GM21423 (cell line): ENCODE data around the gene DDX6.
"Not testable (repeated sequence)": the region's sequence is repeated elsewhere in the genome, so short reads cannot be mapped to it uniquely, and the experiment has no call there.

Experiments used
- ATAC-seq: cut with Tn5 transposase; IDR thresholded peaks from one replicate; pipeline ENCODE4 v1.9.1; 2021; ENCODE audit warnings: mild to moderate bottlenecking, moderate library complexity; ENCODE audit not compliant: unreplicated experiment

The DDX6 gene

DNA sequence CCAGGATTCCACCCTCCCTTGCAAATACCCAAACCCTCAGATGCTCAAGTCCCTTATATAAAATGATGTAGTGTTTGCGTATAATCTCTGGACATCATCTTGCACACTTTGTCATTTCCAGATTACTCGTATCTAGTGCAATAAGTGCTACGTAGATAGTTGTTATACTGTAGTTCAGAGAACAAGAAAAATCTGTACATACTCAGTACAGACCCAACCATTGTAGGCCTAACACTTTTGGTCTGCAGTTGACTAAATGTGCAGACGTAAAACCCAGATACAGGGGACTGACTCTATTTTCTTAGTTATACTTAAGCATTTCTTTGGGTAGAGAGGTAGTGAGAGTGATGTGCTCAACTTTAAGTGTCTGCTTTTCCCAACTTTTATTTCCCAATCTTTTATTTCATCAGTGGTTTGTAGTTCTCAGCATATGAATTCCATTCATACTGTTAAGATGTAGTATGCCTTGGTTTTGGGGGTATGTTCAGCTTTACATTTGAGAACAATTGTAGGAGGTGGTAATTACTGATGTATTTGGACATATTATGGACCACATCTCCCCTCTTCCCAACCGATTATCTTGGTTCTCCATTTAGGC, 43.9 kb downstream of the DDX6 start:
- no peak for ATAC-seq

GRCh38 chr11:118744046-118744445, 46.9 kb downstream of the DDX6 start:
- ATAC-seq = no peak

- no peak for ATAC-seq
Observed at GRCh38 chr11:118742304-118742703, 48.7 kb downstream of the DDX6 start.

DNA sequence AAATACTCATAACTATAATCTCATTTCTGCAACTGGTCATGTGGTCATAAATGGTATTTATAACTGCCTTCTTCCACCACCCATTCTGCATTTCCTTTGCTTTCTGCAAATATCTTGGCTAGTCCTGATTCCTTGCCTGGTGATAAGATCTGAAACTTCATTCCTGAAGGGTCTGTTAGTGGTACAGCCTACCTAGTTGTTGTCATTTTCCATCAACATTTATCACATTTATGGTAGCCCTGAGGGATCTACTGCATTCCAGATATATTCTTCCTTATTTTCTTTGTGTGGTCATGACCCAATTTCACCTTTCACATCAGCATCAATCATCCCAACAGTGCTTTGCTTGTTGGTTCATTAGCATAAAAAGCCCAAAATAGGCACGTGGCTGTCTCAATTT, 50.1 kb downstream of the DDX6 start:
- no peak for ATAC-seq

DNA sequence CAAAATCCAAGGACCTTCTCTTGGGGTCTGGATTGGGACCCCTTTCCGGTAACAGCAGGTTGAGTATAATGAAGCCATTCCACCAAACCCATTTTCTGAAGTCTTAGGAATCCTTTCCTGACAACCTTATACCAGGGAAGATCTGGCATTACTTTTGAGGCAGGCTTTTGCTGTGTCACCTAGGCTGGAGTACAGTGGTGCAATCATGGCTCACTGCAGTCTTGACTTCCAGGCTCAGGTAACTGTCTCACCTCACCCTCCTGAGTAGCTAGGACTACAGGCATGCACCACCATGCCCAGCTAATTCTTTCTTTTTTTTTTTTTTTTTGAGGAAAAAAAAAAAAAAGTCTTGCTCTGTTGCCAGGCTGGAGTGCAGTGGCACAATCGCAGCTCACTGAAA, 55.8 kb downstream of the DDX6 start:
- ATAC-seq = no peak

- no peak for ATAC-seq
Observed at GRCh38 chr11:118734031-118734430, 56.9 kb downstream of the DDX6 start.

GRCh38 chr11:118729753-118730152, 61.2 kb downstream of the DDX6 start:
- not testable (repeated sequence) for ATAC-seq

- not testable (repeated sequence) for ATAC-seq
Observed at GRCh38 chr11:118728112-118728511, 62.9 kb downstream of the DDX6 start.

DNA sequence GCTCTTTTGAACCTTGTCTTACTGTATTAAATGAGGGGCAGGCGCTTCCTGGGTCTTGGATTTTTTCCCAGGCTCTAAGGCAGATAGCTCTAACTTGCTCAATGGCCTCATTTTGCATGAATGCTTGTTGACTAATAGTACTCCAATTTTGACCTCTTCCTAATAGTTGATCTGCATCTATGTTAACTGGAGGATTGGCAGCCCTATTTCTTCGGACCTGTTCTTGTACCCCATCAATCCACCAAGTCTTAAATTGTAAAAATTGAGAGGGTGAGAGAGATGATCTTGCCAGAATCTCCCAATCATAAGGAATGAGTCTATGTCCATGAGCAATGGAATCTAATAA, 63.3 kb downstream of the DDX6 start:
- ATAC-seq = not testable (repeated sequence)

GRCh38 chr11:118727001-118727720, 63.8 kb downstream of the DDX6 start:
- ATAC-seq = not testable (repeated sequence)

DNA sequence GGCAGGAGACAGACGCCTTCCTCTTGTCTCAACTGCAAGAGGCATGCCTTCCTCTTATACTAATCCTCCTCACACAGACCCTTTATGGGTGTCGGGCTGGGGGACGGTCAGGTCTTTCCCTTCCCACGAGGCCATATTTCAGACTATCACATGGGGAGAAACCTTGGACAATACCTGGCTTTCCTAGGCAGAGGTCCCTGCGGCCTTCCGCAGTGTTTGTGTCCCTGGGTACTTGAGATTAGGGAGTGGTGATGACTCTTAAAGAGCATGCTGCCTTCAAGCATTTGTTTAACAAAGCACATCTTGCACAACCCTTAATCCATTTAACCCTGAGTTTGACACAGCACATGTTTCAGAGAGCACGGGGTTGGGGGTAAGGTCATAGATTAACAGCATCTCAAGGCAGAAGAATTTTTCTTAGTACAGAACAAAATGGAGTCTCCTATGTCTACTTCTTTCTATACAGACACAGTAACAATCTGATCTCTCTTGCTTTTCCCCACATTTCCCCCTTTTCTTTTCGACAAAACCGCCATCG, 69.4 kb downstream of the DDX6 start:
- not testable (repeated sequence) for ATAC-seq

- not testable (repeated sequence) for ATAC-seq
Observed at GRCh38 chr11:118720740-118721139, 70.2 kb downstream of the DDX6 start.

GRCh38 chr11:118720078-118720477, 70.9 kb downstream of the DDX6 start:
- not testable (repeated sequence) for ATAC-seq

DNA sequence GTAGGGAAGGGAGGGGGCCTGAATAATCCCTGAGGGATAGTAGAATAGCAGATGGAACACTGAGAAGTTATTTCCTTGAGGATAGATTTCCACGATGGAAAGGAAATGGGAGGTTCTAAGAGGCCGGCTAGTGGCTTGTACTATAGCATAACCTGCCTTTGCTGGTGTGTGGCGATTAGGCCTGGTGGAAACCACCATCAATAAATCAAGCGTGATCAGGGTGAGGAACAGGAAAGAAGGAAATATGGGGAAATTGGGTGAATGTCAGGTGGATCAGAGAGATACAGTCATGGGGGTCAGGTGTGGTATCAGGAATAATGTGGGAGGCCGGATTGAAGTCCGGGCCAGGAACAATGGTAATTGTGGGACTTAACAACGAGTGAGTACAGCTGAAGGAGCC, 72.4 kb downstream of the DDX6 start:
- ATAC-seq = not testable (repeated sequence)

DNA sequence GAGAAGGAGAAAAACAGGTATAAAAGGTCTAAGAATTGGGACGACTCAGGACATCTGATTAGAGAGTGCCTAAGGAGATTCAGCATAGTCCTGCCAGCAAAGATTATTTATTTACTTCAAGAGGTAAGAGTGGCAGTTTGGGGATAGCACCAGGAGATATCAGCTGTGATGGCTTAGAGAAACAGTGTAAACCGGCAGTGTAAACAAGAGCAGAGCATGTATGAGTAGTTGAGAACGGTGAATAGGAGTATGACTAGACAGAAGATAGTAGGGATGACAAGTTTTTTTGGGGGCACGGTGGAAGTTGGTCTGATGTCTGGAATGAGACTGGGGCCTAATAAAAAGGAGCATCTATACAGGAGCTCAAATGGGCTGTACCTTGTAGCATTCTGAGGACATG, 73.2 kb downstream of the DDX6 start:
- not testable (repeated sequence) for ATAC-seq

DNA sequence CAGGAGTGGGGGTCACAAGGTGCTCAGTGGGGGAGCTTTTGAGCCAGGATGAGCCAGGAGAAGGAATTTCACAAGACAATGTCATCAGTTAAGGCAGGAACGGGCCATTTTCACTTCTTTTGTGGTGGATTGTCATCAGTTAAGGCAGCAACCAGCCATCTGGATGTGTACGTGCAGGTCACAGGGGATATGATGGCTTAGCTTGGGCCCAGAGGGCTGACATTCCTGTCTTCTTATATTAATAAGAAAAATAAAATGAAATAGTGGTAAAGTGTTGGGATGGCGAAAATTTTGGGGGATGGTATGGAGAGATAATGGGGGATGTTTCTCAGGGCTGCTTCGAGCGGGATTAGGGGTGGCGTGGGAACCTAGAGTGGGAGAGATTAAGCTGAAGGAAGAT, 73.7 kb downstream of the DDX6 start:
- not testable (repeated sequence) for ATAC-seq

- no peak for ATAC-seq
Observed at GRCh38 chr11:118715837-118716260, 75.1 kb downstream of the DDX6 start.

GRCh38 chr11:118715245-118715831, 75.6 kb downstream of the DDX6 start:
- ATAC-seq = no peak

DNA sequence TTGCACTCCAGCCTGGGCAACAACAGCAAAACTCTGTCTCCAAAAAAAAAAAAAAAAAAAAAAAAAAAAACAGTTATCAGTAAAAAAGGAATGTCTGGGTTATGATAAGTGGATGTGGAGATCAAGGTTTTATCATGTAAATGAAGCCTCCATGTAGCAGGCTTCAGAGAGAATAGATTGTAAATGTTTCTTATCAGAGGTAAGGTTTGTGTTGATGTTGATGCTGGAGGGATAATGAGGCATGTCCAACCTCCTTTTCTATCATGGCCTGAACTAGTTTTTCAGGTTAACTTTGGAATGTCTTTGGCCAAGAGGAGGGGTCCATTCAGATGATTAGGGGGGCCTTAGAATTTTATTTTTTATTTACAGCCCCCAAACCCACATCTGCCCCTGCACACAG, 76.1 kb downstream of the DDX6 start:
- no peak for ATAC-seq

- ATAC-seq = not testable (repeated sequence)
Observed at GRCh38 chr11:118714416-118714815, 76.5 kb downstream of the DDX6 start.

- no peak for ATAC-seq
Observed at GRCh38 chr11:118708296-118708695, 82.7 kb downstream of the DDX6 start.

DNA sequence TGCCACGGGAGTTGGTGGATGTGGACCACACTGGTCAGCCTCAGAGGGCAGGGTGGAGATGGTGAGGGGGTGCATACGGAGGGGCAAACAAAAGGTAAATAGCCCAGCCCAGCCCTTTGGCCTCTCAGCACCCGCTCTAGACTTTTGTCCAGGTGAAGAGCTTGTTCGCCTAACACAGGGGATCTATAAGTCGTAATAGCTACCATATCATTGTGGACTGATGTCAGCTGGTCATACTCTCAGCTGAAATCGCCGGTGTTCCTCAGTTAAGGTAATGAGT, 84.5 kb downstream of the DDX6 start:
- no peak for ATAC-seq
